Body of pancreas (tissue), 4 donors: ENCODE results near the gene SRRM2. TPM values are rescaled to one million over a fixed set of nuclear protein-coding genes. Genes with fewer than 3 reads are reported as not detected.
"Not testable (repeated sequence)": the region's sequence is repeated elsewhere in the genome, so short reads cannot be mapped to it uniquely, and the experiment has no call there.

Experiments used
- ATAC-seq: fragments of 150-250 bp; one replicate; pipeline ENCODE4 v1.9.1; 2016
- DNase-seq, 4 donors: peaks; one replicate each; pipeline ENCODE4 v3.0.0-alpha.2; 2019
- H3K27ac ChIP-seq, 4 donors: fragments of 200-600 bp; sonication (generic); 1 replicate in 3 of 4; 2 replicates in 1 of 4; pipeline versions ENCODE4 v1.5.1 to v1.6.1; 2016 to 2019; ENCODE audit warnings: mild to moderate bottlenecking in 1 of 4, mixed read lengths in 1 of 4, moderate library complexity in 1 of 4
- H3K27me3 ChIP-seq, 2 donors: fragments of 200-600 bp; sonication (generic); one replicate each; pipeline ENCODE4 v1.6.0; 2016; ENCODE audit warnings: mild to moderate bottlenecking in 1 of 2
- H3K36me3 ChIP-seq, 2 donors: fragments of 200-600 bp; sonication (generic); replicated peaks in 1 of 2; 2 replicates each; pipeline ENCODE4 v1.5.1; 2016; ENCODE audit warnings: low read depth in 2 of 2; ENCODE audit not compliant: insufficient read depth in 1 of 2
- H3K4me1 ChIP-seq: fragments of 200-600 bp; sonication (generic); one replicate; pipeline ENCODE4 v1.6.0; 2016
- H3K4me3 ChIP-seq, 2 donors: fragments of 200-600 bp; sonication (generic); 1 replicate in 1 of 2; 2 replicates in 1 of 2; pipeline ENCODE4 v1.5.1; 2016 to 2019
- H3K9me3 ChIP-seq, 3 donors: fragments of 200-600 bp; sonication (generic); 1 replicate in 2 of 3; 2 replicates in 1 of 3; pipeline ENCODE4 v1.5.1; 2016
- CTCF ChIP-seq, 7 experiments: fragments of 450-650 bp in 4 of 7; fragments of 200-600 bp in 3 of 7; sonication (generic) in 3 of 7; IDR thresholded peaks; one replicate each; pipeline ENCODE4 v1.5.1; 2016 to 2019; ENCODE audit warnings: antibody characterized with exemption in 7 of 7
- POLR2A ChIP-seq, 3 donors: fragments of 450-650 bp; IDR thresholded peaks; one replicate each; pipeline ENCODE4 v1.6.1; 2016; ENCODE audit warnings: antibody characterized with exemption in 3 of 3, mild to moderate bottlenecking in 2 of 3
- WGBS, 2 donors: methylation state at CpG; one replicate each; pipeline ENCODE4 v1.1.5; 2017; 5-methylcytosine and 5-hydroxymethylcytosine counted together
- intact Hi-C: fragments of 100-400 bp; cut with DNase I; formaldehyde crosslinking; loops from one replicate; pipeline ENCODE4 v1.15.1; 2023
- total RNA-seq, 2 donors: library from RNA; depleted of rRNA; stranded (reverse); fragments of >200 nt; gene quantifications; one replicate each; pipeline ENCODE4 v1.1.0, GENCODE V29; 2016

SRRM2 gene
- total RNA-seq, 2 donors from 2014 or later = 231 to 1,198 TPM

GRCh38 chr16:2720719-2721633 lies 31.5 kb upstream of the SRRM2 start:
- Histone ChIP-seq H3K27me3 (no peaks in the 10 kb centered on the region), H3K36me3 (no peaks in the 10 kb centered on the region), H3K27ac (peak overlapping the region; percentile 55 to 83 (median 66)), H3K4me3 (peak overlapping the region; percentile 23 to 74), H3K4me1 (peaks cover 22% of the 10 kb centered on the region), H3K9me3 (no peaks in the 10 kb centered on the region)
- peak; percentile 88 for ATAC-seq
- intact Hi-C loops = no loop called here
- WGBS, 2 donors = 3 to 12% methylated on average over 7 to 79 of the region's 99 CpGs
- DNase-seq = peak; percentile 83 to 86 (median 84)
- TF ChIP-seq CTCF (IDR thresholded peaks at IDR 0.05) (peak in 6 of 7 experiments; percentile 36 to 99 (median 69)), POLR2A (IDR thresholded peaks at IDR 0.05) (peak in 2 of 3 donors; percentile 45)

GRCh38 chr16:2721634-2722173 lies 30.7 kb upstream of the SRRM2 start:
- ATAC-seq, intact Hi-C loops, H3K9me3 ChIP-seq, H3K36me3 ChIP-seq, H3K27me3 ChIP-seq, DNase-seq: not testable (repeated sequence)
- Histone ChIP-seq H3K27ac (peak overlapping the region in 3 of 4 donors; percentile 64 to 83 (median 69)), H3K4me3 (peak overlapping the region in 1 of 2 donors; percentile 74), H3K4me1 (peaks cover 22% of the 10 kb centered on the region)
- WGBS, 2 donors = 32 to 45% methylated on average over 13 to 14 of the region's 14 CpGs

- Histone ChIP-seq H3K27me3 (no peaks in the 10 kb centered on the region), H3K9me3 (no peaks in the 10 kb centered on the region), H3K4me3 (no peak overlapping the region), H3K27ac (no peak overlapping the region), H3K36me3 (no peaks in the 10 kb centered on the region), H3K4me1 (peaks cover 16% of the 10 kb centered on the region)
- no peak for TF ChIP-seq POLR2A (IDR thresholded peaks at IDR 0.05)
- TF ChIP-seq CTCF (IDR thresholded peaks at IDR 0.05) = no peak
- ATAC-seq = no peak
- 59% methylated on average over 7 of the region's 7 CpGs for WGBS, 2 donors
- intact Hi-C loops = no loop called here
- DNase-seq = no peak
Measured at GRCh38 chr16:2724088-2724676, 28.3 kb upstream of the SRRM2 start.

GRCh38 chr16:2724816-2725348 lies 27.6 kb upstream of the SRRM2 start:
- Histone ChIP-seq H3K9me3 (no peaks in the 10 kb centered on the region), H3K27me3 (no peaks in the 10 kb centered on the region), H3K27ac (no peak overlapping the region), H3K36me3 (no peaks in the 10 kb centered on the region), H3K4me1 (peaks cover 9% of the 10 kb centered on the region), H3K4me3 (no peak overlapping the region)
- no peak for TF ChIP-seq CTCF (IDR thresholded peaks at IDR 0.05)
- no peak for TF ChIP-seq POLR2A (IDR thresholded peaks at IDR 0.05)
- ATAC-seq = no peak
- intact Hi-C loops = no loop called here
- 55 to 70% methylated on average over 9 to 16 of the region's 16 CpGs for WGBS, 2 donors
- no peak for DNase-seq

- Histone ChIP-seq H3K4me3 (no peak overlapping the region), H3K9me3 (no peaks in the 10 kb centered on the region), H3K27me3 (no peaks in the 10 kb centered on the region), H3K36me3 (no peaks in the 10 kb centered on the region), H3K27ac (no peak overlapping the region), H3K4me1 (no peaks in the 10 kb centered on the region)
- WGBS, 2 donors = 42 to 79% methylated on average over 4 to 5 of the region's 5 CpGs
- TF ChIP-seq POLR2A (IDR thresholded peaks at IDR 0.05) = no peak
- TF ChIP-seq CTCF (IDR thresholded peaks at IDR 0.05) = no peak
- no peak for DNase-seq
- ATAC-seq = no peak
- intact Hi-C loops = no loop called here
Measured at GRCh38 chr16:2726923-2727322, 25.5 kb upstream of the SRRM2 start.
